Common myeloid progenitor, CD34-positive (primary cell): ENCODE results near the gene DISC1.

Source experiments
- CTCF ChIA-PET: fragments of 350-600 bp; sonication (Branson Sonifier 250); formaldehyde crosslinking; loops from one replicate; lab custom pipeline; 2021; ENCODE audit warnings: antibody characterized with exemption; lab: Charles Lee
- POLR2A ChIA-PET: fragments of 350-600 bp; sonication (Branson Sonifier 250); formaldehyde crosslinking; loops from one replicate; lab custom pipeline; 2021; ENCODE audit warnings: antibody characterized with exemption; lab: Charles Lee
- DNase-seq, 3 donors: peaks; one replicate each; pipeline versions ENCODE4 v3.0.0 to v3.0.0-alpha.2; 2013
- H3K27ac ChIP-seq, 2 experiments: 1 replicate in 1 of 2; 2 replicates in 1 of 2; pipeline ENCODE4 v1.7.0; 2013; ENCODE audit warnings: inconsistent platforms in 2 of 2, low read length in 2 of 2, mild to moderate bottlenecking in 2 of 2, low read depth in 1 of 2, moderate library complexity in 1 of 2; ENCODE audit not compliant: severe bottlenecking in 2 of 2, insufficient read depth in 1 of 2, poor library complexity in 1 of 2
- H3K27me3 ChIP-seq, 5 experiments: replicated peaks in 2 of 5; 1 replicate in 3 of 5; 2 replicates in 2 of 5; pipeline versions ENCODE4 v1.6.1 to v1.7.0; 2013; ENCODE audit warnings: low read length in 4 of 5, mild to moderate bottlenecking in 2 of 5, moderate library complexity in 2 of 5, inconsistent platforms in 1 of 5; ENCODE audit not compliant: insufficient read depth in 5 of 5, control insufficient read depth in 4 of 5
- H3K36me3 ChIP-seq, 4 experiments: 1 replicate in 2 of 4; 2 replicates in 2 of 4; pipeline versions ENCODE4 v1.6.1 to v1.7.0; 2013; ENCODE audit warnings: low read length in 3 of 4, control low read depth in 1 of 4, mild to moderate bottlenecking in 1 of 4; ENCODE audit not compliant: control insufficient read depth in 4 of 4, insufficient read depth in 4 of 4
- H3K4me1 ChIP-seq, 4 experiments: 1 replicate in 3 of 4; 2 replicates in 1 of 4; pipeline versions ENCODE4 v1.6.1 to v1.7.1; 2013; ENCODE audit warnings: low read length in 3 of 4, mild to moderate bottlenecking in 3 of 4, control low read depth in 1 of 4, inconsistent platforms in 1 of 4, moderate library complexity in 1 of 4; ENCODE audit not compliant: control insufficient read depth in 4 of 4, insufficient read depth in 4 of 4; ENCODE audit errors: control extremely low read depth in 1 of 4
- H3K4me3 ChIP-seq, 7 experiments: 1 replicate in 4 of 7; 2 replicates in 3 of 7; pipeline versions ENCODE4 v1.5.1 to v1.7.0; 2013; ENCODE audit warnings: mild to moderate bottlenecking in 7 of 7, low read length in 6 of 7, moderate library complexity in 6 of 7, inconsistent platforms in 2 of 7, low read depth in 2 of 7, control low read depth in 1 of 7; ENCODE audit not compliant: insufficient read depth in 4 of 7, control insufficient read depth in 1 of 7; ENCODE audit errors: extremely low read depth in 1 of 7
- H3K9me3 ChIP-seq, 5 experiments: 1 replicate in 4 of 5; 2 replicates in 1 of 5; pipeline versions ENCODE4 v1.6.1 to v1.7.1; 2013; ENCODE audit warnings: low read length in 4 of 5, mild to moderate bottlenecking in 2 of 5, inconsistent platforms in 1 of 5, low read depth in 1 of 5, moderate library complexity in 1 of 5; ENCODE audit not compliant: control insufficient read depth in 4 of 5, insufficient read depth in 2 of 5; ENCODE audit errors: control extremely low read depth in 1 of 5
- WGBS: methylation state at CpG from one replicate; pipeline ENCODE4 v1.1.5; 2013; ENCODE audit not compliant: insufficient coverage; 5-methylcytosine and 5-hydroxymethylcytosine counted together

Gene DISC1

GRCh38 chr1:231597971-231598370 is 28.6 kb upstream of the DISC1 start:
- Histone ChIP-seq H3K27me3 (no peaks in the 10 kb centered on the region), H3K27ac (no peak overlapping the region), H3K4me3 (no peak overlapping the region), H3K9me3 (no peaks in the 10 kb centered on the region), H3K36me3 (no peaks in the 10 kb centered on the region), H3K4me1 (peaks cover 0 to 14% (median 7%) of the 10 kb centered on the region in 4 experiments)
- WGBS: no CpG with 5 or more reads among the region's 1 CpG
- POLR2A ChIA-PET: no interaction called here
- CTCF ChIA-PET: interaction anchor here (1.1 to 1.8 kb wide), 4 partner anchors 9 to 241 kb away, joined by 3 to 6 read pairs (median 4); no protein-coding TSS in a partner anchor
- no peak for DNase-seq

- POLR2A ChIA-PET: no interaction called here
- H3K27me3 ChIP-seq: no peaks in the 10 kb centered on the region
- peaks cover 3 to 25% (median 11%) of the 10 kb centered on the region in 4 experiments for H3K4me1 ChIP-seq
- H3K9me3 ChIP-seq: no peaks in the 10 kb centered on the region
- no peaks in the 10 kb centered on the region for H3K36me3 ChIP-seq
- 89% methylated on average over 3 of the region's 7 CpGs for WGBS
- H3K27ac ChIP-seq: no peak overlapping the region
- H3K4me3 ChIP-seq: no peak overlapping the region
- DNase-seq: no peak
- CTCF ChIA-PET: interaction anchor here (0.8 to 2.2 kb wide), 5 partner anchors 10 to 225 kb away, joined by 3 to 7 read pairs (median 3); no protein-coding TSS in a partner anchor
These were observed 26.1 kb upstream of the DISC1 start for GRCh38 chr1:231600458-231600976.

GRCh38 chr1:231601824-231602672 is 24.5 kb upstream of the DISC1 start:
- 61% methylated on average over 2 of the region's 5 CpGs for WGBS
- Histone ChIP-seq H3K9me3 (no peaks in the 10 kb centered on the region), H3K4me3 (no peak overlapping the region), H3K4me1 (peaks cover 3 to 17% (median 10%) of the 10 kb centered on the region in 4 experiments), H3K27ac (no peak overlapping the region), H3K36me3 (no peaks in the 10 kb centered on the region), H3K27me3 (no peaks in the 10 kb centered on the region)
- CTCF ChIA-PET: interaction anchor here (1.0 to 2.2 kb wide), 5 partner anchors 9 to 265 kb away, joined by 3 to 7 read pairs (median 3); no protein-coding TSS in a partner anchor
- POLR2A ChIA-PET: interaction anchor here (0.6 kb wide), 1 partner anchor 112 kb away, joined by 3 read pairs; no protein-coding TSS in a partner anchor
- peak in 1 of 3 donors; percentile 8 for DNase-seq

GRCh38 chr1:231602673-231602984 is 24.0 kb upstream of the DISC1 start:
- no peaks in the 10 kb centered on the region for H3K36me3 ChIP-seq
- WGBS: no CpG with 5 or more reads among the region's 4 CpGs
- POLR2A ChIA-PET: no interaction called here
- H3K27me3 ChIP-seq: no peaks in the 10 kb centered on the region
- H3K4me3 ChIP-seq: no peak overlapping the region
- no peaks in the 10 kb centered on the region for H3K9me3 ChIP-seq
- no peak overlapping the region for H3K27ac ChIP-seq
- CTCF ChIA-PET: interaction anchor here (1.0 to 2.2 kb wide), 3 partner anchors 9 to 12 kb away, joined by 3 to 7 read pairs (median 5); no protein-coding TSS in a partner anchor
- H3K4me1 ChIP-seq: peaks cover 3 to 17% (median 10%) of the 10 kb centered on the region in 4 experiments
- no peak for DNase-seq

GRCh38 chr1:231603598-231604275 is 22.9 kb upstream of the DISC1 start:
- ChIA-PET CTCF (interaction anchor here (0.8 to 1.3 kb wide), 4 partner anchors 9 to 255 kb away, joined by 3 to 5 read pairs (median 3); no protein-coding TSS in a partner anchor), POLR2A (no interaction called here)
- Histone ChIP-seq H3K9me3 (peaks cover 0 to 4% (median 0%) of the 10 kb centered on the region in 5 experiments), H3K4me1 (peaks cover 2 to 11% (median 6%) of the 10 kb centered on the region in 4 experiments), H3K27me3 (no peaks in the 10 kb centered on the region), H3K27ac (no peak overlapping the region), H3K4me3 (peak overlapping the region in 6 of 7 experiments; percentile 60 to 84 (median 70)), H3K36me3 (no peaks in the 10 kb centered on the region)
- 68% methylated on average over 4 of the region's 8 CpGs for WGBS
- peak; percentile 57 to 74 (median 70) for DNase-seq

- no peak for DNase-seq
- no peaks in the 10 kb centered on the region for H3K36me3 ChIP-seq
- H3K9me3 ChIP-seq: peaks cover 0 to 5% (median 0%) of the 10 kb centered on the region in 5 experiments
- CTCF ChIA-PET: interaction anchor here (1.2 to 1.3 kb wide), 2 partner anchors 13 to 250 kb away, joined by 3 to 5 read pairs; no protein-coding TSS in a partner anchor
- H3K27ac ChIP-seq: no peak overlapping the region
- no CpG with 5 or more reads among the region's 2 CpGs for WGBS
- H3K4me3 ChIP-seq: peak overlapping the region in 2 of 7 experiments; percentile 60 to 84
- H3K27me3 ChIP-seq: no peaks in the 10 kb centered on the region
- POLR2A ChIA-PET: no interaction called here
- H3K4me1 ChIP-seq: peaks cover 0 to 11% (median 5%) of the 10 kb centered on the region in 4 experiments
These were observed 22.3 kb upstream of the DISC1 start for GRCh38 chr1:231604276-231604621.
